Limb (tissue), 2 donors: ENCODE data around the gene RGS3.

Source experiments
- DNase-seq, 2 donors: peaks; one replicate each; pipeline ENCODE4 v3.0.0-alpha.2; 2016; ENCODE audit errors: extremely low spot score in 2 of 2

Gene RGS3

DNA sequence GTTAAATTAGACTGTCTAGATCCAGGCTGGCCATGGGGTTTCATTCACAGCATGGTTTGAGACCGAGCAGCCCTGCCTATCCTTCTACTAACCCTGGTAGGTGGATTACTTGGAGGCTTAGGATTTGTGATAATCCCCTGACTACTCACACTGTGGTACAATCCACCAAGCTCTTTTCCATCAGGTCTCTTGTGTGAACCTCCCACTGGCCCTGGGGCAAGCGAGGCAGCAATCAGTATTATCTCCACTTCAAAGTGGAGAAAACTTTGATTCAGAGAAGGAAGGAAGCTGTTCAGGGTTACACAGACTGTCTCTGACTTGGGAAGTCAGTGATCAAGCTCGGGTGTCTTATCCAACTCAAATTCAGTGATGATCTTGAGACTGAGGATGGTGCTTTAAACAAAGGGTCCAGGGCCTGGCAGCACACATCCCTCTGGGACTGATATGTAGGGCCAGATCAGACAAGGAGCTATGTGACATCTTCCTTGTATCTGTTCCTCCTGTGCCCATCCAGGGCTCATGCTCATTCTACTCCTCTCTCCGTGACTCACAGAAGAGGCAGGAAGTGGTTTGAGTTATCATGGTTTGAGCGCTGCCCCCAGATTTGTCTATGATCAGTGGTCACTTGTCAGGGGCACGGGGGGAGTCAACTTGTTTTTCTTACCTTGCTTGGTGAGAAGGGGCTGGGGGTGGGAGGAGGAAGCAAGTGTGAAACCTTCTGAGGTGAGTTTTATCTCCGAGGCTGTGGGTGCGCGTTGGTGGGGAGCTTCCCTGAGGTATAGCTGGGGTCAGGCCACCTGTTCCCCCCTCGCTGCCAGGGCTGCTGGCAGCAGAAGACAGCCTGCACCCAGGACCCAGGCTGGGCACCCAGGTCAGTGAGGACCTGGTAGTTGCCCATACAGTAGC lies 48.6 kb downstream of the RGS3 start:
- DNase-seq = no peak

DNA sequence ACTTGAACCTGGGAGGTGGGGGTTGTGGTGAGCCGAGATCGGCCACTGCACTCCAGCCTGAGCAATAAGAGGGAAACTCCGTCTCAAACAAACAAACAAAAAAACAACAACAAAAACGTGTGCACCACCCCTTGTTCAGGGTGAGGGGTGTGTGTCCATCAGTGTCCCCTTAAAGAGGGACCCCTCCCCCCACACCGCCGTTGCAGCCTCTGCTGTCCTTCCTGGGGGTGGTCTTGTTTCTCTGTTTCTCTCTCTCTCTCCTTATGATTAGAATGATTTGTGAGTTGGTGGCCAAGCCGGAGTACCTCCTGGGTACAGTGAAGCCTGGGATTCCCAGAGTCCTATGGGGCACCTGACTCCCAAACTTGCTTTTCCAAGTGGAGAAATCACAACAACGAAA lies 49.6 kb downstream of the RGS3 start:
- DNase-seq = no peak

DNA sequence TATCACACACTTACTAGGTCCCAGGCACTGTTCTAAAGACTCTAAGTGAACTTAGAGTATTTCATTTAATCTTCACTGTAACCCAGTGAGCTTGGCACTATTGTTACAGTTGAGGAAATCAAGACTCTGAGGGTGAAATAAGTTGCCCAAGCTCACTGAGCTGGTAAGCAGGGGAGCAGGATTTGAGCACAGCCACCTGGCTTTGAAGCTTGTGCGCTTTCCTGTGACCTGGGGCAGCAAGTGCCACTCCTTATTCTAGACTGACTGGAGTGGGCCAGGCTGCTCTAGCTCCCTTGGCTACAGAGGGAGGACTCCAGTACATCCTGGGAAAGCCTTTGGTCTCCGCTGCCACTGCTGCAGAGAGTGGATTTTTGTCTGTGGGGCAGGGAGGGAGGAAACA lies 50.0 kb downstream of the RGS3 start:
- no peak for DNase-seq

DNA sequence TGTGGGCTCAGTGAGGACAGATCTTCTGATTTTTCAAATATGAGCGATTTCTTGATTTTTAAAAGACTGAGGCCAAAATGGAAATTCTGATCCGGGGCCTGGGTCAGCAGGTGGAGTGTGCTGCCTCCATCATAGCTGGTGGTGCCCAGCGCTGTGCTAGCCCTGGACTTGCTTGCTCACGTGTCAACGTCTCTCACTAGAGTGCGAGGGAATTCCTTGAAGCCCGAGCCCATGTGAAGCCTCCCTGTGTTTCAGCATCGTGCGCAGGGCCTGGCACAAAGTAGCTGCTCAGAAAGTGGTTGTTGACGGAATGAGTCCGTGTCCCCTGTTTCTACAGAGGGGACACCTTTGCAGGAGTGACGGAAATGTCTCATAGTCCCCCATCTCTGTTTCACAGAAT lies 50.5 kb downstream of the RGS3 start:
- DNase-seq = no peak

DNA sequence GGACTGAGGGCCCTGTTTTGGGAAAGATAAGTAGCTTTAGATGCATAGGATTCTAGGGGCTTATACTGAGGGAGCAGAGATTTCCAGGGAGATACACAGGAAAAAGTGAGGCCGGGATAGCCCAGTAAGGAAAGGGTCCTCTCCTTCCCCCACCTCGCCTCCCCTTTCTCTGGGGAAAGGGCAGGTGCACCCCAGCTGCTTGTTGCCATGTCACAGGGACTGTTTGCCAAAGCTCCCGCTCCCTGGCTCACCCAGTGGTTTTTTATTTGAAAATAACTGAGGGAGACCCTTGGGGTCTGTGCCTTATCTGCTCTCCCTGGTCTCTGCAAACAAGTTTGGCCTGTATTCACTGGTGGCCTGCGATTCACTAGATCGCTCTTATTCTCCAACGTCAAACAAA lies 51.2 kb downstream of the RGS3 start:
- no peak for DNase-seq

DNA sequence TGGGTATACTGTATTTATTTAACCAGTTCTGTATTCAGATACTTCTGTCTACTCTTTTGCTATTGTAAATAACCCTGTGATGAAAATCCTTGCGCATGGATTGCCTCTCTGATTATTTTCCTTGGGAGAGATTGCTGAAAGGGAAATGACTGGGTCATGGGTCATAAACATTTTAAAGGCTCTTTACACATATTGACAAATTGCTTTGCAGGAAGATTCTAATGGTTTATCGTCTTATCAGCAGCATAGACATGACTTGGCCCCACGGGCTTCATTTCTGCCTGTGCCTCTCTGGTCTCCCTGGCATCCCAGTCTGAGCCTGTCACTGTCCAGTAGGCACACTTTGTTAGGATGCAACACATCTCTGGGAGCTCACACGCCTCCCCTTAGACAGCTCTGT lies 52.3 kb downstream of the RGS3 start:
- DNase-seq = no peak

DNA sequence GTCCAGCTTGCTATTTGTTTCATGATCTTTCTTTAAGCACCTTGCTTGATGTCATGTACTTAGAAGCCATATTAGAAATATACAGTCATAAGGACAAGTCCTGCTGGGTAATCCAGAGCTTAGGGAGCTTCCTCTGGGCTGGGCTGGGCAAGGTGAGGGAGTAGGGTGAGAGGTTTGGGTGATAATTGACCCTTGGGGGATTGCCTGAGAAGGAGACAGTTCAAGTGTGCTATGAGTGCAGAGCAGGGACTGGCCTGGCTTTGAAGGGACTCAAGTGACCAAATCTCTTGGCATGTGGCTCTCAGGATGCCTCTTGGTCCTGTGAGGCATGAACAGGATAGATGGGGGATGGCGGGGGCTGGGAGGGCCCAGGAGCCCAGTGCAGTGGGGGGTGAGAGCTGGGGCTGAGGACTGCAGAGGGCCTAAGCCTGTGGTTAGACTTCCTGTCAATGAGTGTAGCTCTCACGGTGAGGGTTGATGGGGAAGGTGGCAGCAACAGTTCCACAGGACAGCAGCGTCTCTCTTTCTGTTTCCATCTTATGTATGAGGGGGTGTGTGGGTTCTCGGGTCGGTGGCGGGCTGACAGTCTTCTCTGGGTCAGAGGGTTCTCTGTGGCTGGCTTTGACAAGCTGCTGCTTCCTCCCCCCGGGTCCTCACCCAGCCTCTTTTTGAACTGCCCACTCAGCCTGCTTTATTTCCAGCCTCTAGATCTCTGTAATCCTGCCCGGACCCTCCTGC lies 53.5 kb downstream of the RGS3 start:
- DNase-seq = no peak

DNA sequence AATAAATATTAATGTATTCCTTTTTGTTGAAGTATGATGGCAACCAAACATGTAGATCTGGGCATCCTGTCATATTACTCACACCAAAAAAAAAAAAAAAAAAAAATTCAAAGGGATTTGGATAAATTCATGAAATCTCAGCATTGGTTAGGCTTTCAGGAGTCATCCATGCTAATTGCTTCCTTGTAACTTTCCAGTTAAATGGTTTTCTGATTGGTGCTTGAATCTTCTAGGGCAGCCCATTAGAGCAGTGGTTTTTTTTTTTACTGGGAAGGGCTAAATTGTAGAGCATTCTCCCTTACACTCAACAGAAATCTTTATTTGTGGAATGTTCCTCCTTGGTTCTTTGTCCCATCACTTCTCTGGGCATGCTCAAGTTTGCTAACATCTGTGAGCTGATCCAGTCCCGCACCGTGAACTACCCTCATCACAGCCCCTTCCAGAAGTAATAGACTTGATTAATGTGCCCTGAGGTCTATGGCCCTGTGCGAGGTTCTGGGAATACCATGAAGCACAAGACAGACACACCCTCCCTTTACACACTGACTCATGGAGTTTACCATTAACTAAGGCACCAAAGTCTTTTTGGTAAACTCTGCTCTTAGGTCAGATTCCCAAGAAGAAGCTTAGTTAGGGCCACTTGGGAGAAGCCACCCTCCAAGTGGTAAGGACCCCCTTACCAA lies 56.0 kb downstream of the RGS3 start:
- DNase-seq = no peak

DNA sequence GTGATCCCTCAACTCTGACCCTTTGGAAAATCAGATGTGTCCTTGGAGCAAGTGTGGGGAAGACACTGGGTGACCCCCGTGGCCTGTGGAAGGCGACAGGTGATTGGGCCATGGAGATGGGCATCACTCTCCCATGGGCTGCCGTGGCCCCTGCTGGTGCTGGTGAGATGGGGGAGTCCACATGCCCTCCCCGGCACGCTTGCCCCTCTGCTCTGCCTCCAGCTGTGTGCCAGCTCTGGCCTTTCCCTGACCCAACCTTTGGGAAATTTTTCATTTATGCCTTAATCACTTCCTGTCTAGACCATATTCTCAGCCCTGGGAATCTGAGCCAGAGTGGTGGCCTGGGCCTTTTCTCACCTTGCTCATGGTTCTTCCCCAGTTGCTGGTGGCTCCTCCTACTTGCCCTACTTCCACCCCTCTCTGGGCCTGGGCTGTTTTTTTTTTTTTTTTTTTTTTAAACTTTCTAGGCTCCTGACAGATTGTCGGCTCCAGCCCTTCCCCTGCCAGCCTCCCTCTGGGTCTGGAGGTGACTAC lies 56.6 kb downstream of the RGS3 start:
- no peak for DNase-seq

DNA sequence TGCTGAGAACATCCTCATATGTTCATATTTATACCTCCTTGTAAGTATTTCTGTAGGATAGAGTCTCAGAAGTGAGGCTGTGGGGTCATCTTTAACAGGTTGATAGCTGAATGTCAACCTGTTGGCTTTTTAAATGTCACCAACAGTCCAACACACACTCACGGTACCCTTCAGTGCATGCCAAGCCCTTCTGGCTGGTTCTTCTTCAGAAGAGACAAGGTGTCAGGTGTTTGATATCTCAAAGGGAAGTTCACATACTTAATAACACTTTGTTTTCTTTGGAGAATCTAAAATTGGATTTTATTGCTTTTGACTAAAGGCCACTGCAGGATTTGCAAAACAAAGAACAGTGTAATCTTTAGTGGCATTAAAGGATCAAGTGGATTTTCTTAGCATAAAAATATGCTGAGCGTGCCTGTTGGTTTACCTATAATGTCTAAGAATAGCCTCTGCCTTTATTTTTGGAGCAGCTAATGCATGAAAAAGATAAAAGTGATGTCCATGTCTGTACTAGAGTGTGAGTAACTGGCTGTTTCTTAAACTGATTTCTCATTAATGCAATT lies 58.2 kb downstream of the RGS3 start:
- DNase-seq = no peak

DNA sequence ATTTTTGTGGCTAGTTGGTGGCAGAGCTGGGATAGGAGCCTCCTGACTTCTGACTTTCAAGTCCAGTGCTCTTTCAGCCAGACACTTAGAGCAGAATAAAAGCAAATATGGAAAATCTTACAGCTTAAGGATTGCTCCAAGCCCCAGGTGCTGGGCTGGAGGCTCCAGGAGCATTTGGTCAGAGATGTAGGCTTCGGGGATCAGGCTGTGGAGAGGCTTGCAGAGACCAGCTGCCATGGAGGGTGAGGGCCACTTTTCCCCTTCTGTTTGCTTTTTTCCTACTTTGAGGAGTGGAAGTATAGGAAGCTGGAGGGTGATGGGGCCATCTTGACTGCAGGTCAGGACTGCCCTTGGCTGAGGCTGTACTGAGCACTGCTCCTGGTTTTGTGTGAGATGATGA lies 58.9 kb downstream of the RGS3 start:
- DNase-seq = no peak

DNA sequence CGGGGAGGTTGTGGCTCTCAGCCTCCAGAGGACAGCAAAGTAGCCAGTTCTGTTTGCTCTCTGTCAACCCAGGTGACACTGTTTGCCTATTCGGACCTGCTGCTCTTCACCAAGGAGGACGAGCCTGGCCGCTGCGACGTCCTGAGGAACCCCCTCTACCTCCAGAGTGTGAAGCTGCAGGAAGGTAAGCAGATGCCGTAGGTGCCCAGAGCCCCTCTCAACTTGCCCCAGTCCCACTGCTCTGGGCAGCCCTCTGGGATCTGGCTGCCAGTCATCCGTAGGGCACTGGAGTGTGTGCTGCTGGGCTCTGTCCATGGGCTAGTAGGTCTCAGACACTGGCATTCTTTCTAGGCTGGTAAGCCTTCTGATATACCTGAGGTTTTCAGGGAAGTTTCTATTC lies 59.3 kb downstream of the RGS3 start:
- no peak for DNase-seq

DNA sequence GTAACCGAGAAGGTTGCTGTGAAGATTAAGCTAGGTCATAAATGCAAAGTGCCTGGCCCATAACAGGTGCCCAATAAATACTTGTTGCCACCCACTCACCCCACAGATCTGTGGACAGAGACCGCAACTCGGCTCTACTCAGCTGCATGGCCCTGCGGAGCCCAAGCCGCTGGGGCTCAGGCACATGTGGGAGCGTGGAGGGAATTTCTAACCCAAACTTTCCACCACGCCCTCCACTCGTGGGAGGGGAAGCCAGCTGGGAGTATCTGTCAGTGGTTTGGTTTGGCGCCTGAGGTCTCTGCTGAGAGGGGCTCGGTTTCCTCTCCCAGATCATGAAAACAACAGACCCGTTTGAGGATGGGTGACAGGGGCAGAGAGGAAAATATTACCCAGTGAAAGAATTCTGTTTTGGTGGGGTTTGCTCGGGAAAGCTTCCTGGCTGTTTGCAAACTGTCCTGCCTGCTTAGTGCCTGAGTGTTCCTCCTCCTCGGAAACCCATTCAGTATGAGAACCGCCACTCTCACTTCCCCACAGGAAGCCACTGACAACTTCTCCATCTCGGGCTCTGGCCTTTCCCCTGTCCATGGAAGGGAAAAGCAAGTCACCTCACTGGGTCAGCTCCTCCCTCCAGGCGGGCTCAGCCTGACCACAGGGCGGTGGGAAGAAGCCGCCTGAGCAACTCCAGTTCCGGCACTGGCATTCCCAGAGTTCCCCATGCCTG lies 60.1 kb downstream of the RGS3 start:
- peak in 1 of 2 donors; percentile 27 for DNase-seq

DNA sequence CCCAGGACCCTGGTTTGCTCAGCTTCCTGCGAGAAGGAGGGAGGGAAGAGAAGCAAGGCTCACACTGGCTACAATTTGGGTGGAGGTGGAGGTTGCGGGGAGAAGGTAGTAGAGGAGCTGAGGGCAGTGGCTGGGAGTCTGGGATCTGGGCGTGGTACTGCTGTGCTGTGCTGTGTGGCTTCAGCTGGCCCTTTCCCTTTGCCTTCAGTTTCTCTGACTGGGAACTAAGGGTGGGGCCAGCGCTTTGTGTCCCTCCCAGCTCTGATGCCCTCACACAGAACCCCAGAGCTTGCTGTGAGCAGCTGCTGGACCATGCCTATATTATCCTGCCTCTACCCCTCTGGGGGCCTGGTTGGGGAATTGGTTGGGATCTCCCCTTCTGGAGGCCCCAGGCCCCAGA lies 60.9 kb downstream of the RGS3 start:
- DNase-seq = no peak

DNA sequence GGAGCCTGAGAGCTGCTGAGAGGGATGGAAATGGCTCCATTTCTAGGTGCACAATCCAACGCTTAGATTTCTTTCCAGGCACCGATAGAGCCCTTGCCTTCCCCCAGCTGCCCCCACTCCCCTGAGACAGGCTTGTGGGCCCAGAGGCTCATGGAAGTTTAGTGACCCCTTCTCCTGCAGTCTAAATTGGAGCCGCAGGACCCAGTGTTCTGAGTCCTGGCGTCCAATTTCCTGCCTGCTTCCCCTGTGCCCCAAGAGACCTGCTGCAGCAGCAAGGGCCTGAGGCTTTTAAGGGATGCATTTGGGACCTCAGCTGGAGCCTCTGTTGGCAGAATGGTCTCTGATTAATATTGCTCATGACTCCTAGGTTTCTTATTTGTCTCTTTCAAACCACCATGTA lies 61.7 kb downstream of the RGS3 start:
- DNase-seq = no peak

DNA sequence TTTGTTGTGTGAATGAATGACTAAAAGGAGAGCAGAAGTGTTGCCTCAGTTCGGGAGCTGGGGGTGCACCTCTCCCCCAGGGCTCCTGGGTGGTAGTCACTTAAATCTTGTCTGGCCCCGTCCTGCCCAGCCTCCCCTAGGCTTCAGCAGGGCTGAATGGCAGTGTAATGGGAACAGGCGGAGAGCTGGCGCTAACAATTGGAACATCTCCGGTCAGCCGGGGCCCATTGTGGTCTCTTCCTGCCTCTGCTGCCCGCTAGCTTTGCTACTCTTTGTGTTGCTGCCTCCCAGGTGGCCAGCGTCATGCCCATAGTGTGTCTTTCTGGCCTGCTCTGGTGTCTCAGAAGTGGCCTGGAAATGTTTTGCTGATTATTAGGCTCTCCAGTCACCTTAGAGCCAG lies 62.3 kb downstream of the RGS3 start:
- no peak for DNase-seq

DNA sequence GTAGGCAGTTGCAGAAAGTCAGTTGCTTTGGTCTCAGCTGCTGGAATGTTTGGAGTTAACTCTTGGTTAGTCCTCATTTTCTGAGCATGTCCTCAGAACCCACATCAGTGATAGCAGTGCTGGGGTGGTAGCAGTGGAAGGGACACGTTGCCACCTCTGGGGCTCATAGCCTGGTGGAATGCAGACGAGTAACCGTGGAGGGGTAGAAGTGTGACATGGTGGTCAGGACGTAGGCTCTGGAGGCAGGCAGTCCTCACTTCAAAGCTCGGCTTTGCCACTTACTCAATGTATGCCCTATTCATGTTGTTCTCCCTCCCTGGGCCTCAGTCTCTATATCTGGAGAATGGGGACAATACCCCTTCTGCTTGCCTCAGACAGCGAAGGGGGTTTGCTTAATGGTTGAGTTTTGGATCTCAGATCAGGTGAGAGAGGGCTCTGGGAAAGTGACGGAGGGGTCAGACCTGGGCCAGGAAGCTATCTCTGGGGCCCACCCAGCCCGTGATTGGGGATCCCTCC lies 62.8 kb downstream of the RGS3 start:
- no peak for DNase-seq

DNA sequence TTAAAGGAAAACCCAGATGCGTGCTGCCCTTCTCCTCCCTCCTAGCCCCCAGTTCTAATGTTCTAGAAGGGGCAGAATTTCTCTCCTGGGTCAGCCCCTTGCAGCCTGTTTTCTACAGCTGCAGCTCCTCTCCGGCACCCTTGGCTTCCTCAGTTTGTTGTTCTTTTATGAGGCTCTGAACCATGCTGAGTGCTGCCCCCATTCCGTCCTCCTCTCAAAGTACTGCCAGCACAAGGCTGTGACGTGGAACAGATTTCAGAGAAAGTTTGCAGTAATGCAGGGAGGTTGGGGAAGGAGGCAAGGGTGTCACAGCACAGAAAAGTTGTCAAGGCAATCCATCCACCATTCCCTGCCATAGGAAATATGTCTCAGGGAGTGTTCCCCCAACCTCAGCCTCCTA lies 63.3 kb downstream of the RGS3 start:
- no peak for DNase-seq

DNA sequence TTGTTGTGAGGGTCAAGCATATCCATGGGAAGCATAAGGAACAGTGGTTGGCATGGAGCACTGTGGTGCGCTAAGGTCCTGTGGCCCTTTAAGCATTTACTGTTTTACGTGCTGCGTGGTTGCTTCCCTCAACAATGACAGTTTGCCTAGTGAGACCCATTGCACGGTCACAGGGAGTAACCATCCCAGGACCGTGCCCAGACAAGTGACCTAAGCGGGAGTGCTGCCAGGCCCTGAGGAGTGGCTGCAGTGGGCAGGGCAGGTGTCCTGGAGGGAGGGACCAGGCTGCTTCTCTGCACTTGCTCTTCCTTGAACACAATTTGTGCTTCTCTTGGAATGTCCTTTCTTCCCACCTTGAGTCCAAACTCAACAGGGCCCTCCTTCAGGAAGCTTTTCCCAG lies 64.6 kb downstream of the RGS3 start:
- DNase-seq = no peak

DNA sequence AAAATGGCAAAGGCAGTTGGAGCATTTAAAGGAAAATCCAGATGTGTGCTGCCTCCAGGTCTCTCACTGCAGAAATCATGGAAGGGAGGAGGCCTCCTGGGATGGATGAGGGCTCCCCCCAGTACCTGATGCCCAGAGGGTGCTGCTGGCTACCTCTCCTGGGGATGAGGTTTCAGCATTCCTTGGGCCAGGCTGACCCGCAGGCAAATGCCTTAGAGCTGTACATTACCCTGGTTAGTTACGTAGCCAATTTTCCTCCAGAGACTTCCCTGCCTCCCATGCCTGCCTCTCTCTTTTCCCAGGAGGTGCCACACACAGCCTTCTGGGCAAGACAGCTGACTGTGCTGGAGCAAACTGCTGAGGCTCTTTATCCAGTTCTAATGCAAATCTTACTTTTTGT lies 65.3 kb downstream of the RGS3 start:
- no peak for DNase-seq
